HG03460 (cell line): ENCODE results near the gene ATP5PD.
A peak's percentile ranks its signal among the peaks of the same experiment; 100 is the strongest.

ENCODE experiments used
- ATAC-seq: cut with Tn5 transposase; IDR thresholded peaks from one replicate; pipeline ENCODE4 v1.9.1; 2021; ENCODE audit not compliant: unreplicated experiment

Gene ATP5PD

GRCh38 chr17:75046407-75047289 lies at the start of gene ATP5PD, which contains the start of gene KCTD2:
Gene ATP5PD, minus strand, starts transcription at chr17:75046969. Its CDS starts 4,319 bp downstream, at chr17:75042650.
Gene KCTD2, plus strand, starts transcription at chr17:75047225. Its CDS starts 26 bp downstream, at chr17:75047251.
- peak; percentile 96 for ATAC-seq

- ATAC-seq = no peak
These were observed 49.4 kb upstream of the ATP5PD start for GRCh38 chr17:75096082-75096625.

GRCh38 chr17:75094871-75095399 lies 48.2 kb upstream of the ATP5PD start:
- no peak for ATAC-seq

- no peak for ATAC-seq
These were observed 46.9 kb upstream of the ATP5PD start for GRCh38 chr17:75093548-75094158.

- no peak for ATAC-seq
These were observed 45.1 kb upstream of the ATP5PD start for GRCh38 chr17:75091855-75092327.

- no peak for ATAC-seq
These were observed 44.4 kb upstream of the ATP5PD start for GRCh38 chr17:75090871-75091854.

- no peak for ATAC-seq
These were observed 42.0 kb upstream of the ATP5PD start for GRCh38 chr17:75088465-75089417.

- no peak for ATAC-seq
These were observed 41.0 kb upstream of the ATP5PD start, which contains the start of gene SLC16A5 for GRCh38 chr17:75087558-75088453. Gene SLC16A5, plus strand, starts transcription at chr17:75087954. Its CDS starts 5,683 bp downstream, at chr17:75093637.

GRCh38 chr17:75087182-75087557 lies 40.4 kb upstream of the ATP5PD start:
- ATAC-seq = no peak

GRCh38 chr17:75086496-75087181 lies 39.9 kb upstream of the ATP5PD start:
- ATAC-seq = no peak

- no peak for ATAC-seq
These were observed 37.4 kb upstream of the ATP5PD start for GRCh38 chr17:75084039-75084660.

- ATAC-seq = no peak
These were observed 35.9 kb upstream of the ATP5PD start for GRCh38 chr17:75082683-75083082.

GRCh38 chr17:75081611-75082540 lies 35.1 kb upstream of the ATP5PD start:
- no peak for ATAC-seq

- no peak for ATAC-seq
These were observed 32.2 kb upstream of the ATP5PD start for GRCh38 chr17:75079023-75079373.

- ATAC-seq = no peak
These were observed 31.7 kb upstream of the ATP5PD start for GRCh38 chr17:75078284-75079022.
